ENCODE results near the gene EXOC4. TPM values are rescaled to one million over a fixed set of nuclear protein-coding genes. Genes with fewer than 3 reads are reported as not detected.

The EXOC4 gene
- total RNA-seq, 1 experiment from 2014 or later: 71.0 TPM

DNA sequence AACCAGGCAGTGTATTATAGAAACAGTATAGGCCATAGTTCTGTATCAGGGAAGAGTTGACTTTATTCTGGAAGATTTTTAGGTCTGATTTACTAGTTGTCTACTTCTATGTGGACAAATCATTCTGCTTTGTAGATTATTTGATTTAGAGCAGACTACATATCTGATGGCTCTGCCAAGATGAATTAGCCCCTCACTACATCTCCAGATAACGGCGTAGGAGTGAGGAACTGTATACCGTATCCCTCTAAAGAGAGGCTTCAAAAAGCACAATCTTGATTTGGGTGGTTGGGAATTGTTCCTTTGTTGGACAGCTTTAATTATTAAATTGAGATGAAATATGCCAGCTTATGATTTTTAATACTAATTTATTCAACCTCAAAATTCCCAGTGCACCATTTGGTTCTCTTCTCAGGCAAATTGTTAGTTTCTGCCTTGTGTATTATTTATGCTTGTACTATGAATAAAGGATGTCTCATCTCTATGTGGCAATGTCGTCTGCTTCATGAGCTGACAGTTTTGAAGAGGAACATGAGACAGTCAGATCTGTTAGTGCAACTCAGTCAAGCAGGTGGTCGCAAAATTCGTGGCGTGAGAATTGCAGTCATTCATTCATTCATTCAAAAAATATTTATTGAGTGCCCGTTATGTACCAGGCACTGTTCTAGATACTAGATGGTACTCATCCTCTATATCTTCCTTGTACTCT, 422.8 kb downstream of the EXOC4 start:
- Histone ChIP-seq H3K9me3 (ENCODE audit: control insufficient read depth, insufficient read depth, low read depth, low read length) (no peaks in the 10 kb centered on the region), H3K36me3 (ENCODE audit: control insufficient read depth, insufficient read depth, low read length) (no peaks in the 10 kb centered on the region), H3K4me1 (ENCODE audit: control insufficient read depth, insufficient read depth, low read length) (no peaks in the 10 kb centered on the region), H3K4me3 (ENCODE audit: low read depth in 2 of 2, low read length in 2 of 2) (no peak overlapping the region), H3K27me3 (ENCODE audit: control insufficient read depth, insufficient read depth, low read length) (no peaks in the 10 kb centered on the region), H3K27ac (ENCODE audit: low read length) (no peak overlapping the region)
- BruUV-seq (replicated peaks): no TSS peak
- in situ Hi-C loops (cut with HindIII; ENCODE audit: low pct_unique_long_range_greater_than_20kb, low sequenced_read_pairs): no loop called here
- TF ChIP-seq POLR2AphosphoS5 (IDR thresholded peaks at IDR 0.05; ENCODE audit: low read depth, low read length): no peak
- TF ChIP-seq, protein P1, sequence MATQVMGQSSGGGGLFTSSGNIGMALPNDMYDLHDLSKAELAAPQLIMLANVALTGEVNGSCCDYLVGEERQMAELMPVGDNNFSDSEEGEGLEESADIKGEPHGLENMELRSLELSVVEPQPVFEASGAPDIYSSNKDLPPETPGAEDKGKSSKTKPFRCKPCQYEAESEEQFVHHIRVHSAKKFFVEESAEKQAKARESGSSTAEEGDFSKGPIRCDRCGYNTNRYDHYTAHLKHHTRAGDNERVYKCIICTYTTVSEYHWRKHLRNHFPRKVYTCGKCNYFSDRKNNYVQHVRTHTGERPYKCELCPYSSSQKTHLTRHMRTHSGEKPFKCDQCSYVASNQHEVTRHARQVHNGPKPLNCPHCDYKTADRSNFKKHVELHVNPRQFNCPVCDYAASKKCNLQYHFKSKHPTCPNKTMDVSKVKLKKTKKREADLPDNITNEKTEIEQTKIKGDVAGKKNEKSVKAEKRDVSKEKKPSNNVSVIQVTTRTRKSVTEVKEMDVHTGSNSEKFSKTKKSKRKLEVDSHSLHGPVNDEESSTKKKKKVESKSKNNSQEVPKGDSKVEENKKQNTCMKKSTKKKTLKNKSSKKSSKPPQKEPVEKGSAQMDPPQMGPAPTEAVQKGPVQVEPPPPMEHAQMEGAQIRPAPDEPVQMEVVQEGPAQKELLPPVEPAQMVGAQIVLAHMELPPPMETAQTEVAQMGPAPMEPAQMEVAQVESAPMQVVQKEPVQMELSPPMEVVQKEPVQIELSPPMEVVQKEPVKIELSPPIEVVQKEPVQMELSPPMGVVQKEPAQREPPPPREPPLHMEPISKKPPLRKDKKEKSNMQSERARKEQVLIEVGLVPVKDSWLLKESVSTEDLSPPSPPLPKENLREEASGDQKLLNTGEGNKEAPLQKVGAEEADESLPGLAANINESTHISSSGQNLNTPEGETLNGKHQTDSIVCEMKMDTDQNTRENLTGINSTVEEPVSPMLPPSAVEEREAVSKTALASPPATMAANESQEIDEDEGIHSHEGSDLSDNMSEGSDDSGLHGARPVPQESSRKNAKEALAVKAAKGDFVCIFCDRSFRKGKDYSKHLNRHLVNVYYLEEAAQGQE (IDR thresholded peaks at IDR 0.05; ENCODE audit: insufficient read depth in 1 of 2, low read depth in 2 of 2, low read length in 1 of 2): no peak
- TF ChIP-seq, protein P2, sequence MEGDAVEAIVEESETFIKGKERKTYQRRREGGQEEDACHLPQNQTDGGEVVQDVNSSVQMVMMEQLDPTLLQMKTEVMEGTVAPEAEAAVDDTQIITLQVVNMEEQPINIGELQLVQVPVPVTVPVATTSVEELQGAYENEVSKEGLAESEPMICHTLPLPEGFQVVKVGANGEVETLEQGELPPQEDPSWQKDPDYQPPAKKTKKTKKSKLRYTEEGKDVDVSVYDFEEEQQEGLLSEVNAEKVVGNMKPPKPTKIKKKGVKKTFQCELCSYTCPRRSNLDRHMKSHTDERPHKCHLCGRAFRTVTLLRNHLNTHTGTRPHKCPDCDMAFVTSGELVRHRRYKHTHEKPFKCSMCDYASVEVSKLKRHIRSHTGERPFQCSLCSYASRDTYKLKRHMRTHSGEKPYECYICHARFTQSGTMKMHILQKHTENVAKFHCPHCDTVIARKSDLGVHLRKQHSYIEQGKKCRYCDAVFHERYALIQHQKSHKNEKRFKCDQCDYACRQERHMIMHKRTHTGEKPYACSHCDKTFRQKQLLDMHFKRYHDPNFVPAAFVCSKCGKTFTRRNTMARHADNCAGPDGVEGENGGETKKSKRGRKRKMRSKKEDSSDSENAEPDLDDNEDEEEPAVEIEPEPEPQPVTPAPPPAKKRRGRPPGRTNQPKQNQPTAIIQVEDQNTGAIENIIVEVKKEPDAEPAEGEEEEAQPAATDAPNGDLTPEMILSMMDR (IDR thresholded peaks at IDR 0.05): no peak
- TF ChIP-seq TCF7L2 (IDR thresholded peaks at IDR 0.05; ENCODE audit: low read depth, low read length): no peak
- no peak for TF ChIP-seq SIN3A (IDR thresholded peaks at IDR 0.05; ENCODE audit: borderline replicate concordance, insufficient read depth, low read depth, low read length)
- ATAC-seq: no peak
- ChIA-PET POLR2A (no interaction called here), CTCF (no interaction called here)
- intact Hi-C loops (cut with micrococcal nuclease; ENCODE audit: unreplicated experiment): no loop called here
- no peak for DNase-seq (ENCODE audit: low read depth, low spot score)

DNA sequence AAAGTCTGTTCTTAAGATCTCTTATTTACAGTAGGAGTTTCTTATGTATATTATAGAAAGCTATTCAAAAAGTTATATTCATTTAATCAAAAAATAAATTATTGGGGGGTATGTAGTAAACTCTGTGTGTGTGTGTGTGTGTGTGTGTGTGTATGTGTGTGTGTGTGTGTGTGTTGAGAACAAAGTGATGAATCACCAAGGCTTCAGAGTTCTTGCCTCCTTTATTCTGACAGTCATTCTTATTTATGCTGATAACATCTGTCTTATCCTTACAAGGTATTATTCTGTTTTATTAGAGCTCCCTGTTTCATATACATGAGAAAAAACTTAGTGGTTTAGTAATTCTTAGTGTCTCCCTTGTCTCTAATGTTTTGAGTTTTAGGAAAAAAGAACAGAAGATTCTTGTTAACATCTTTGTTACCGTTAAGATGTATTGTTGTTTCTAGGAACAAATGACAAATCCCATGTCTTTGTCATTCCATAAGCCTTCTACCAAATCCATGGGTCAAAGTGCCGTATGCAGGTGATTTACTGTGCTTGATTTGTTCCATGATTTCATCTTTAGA, 424.0 kb downstream of the EXOC4 start:
- CTCF ChIA-PET: no interaction called here
- DNase-seq (ENCODE audit: low read depth, low spot score) (no peak), ATAC-seq (no peak)
- intact Hi-C loops (cut with micrococcal nuclease; ENCODE audit: unreplicated experiment): no loop called here
- no peaks in the 10 kb centered on the region for H3K36me3 ChIP-seq (ENCODE audit: control insufficient read depth, insufficient read depth, low read length)
- no TSS peak for BruUV-seq (replicated peaks)
- H3K9me3 ChIP-seq (ENCODE audit: control insufficient read depth, insufficient read depth, low read depth, low read length): no peaks in the 10 kb centered on the region
- H3K27ac ChIP-seq (ENCODE audit: low read length): no peak overlapping the region
- no peaks in the 10 kb centered on the region for H3K4me1 ChIP-seq (ENCODE audit: control insufficient read depth, insufficient read depth, low read length)
- no peak overlapping the region for H3K4me3 ChIP-seq (ENCODE audit: low read depth in 2 of 2, low read length in 2 of 2)
- in situ Hi-C loops (cut with HindIII; ENCODE audit: low pct_unique_long_range_greater_than_20kb, low sequenced_read_pairs): no loop called here
- no peaks in the 10 kb centered on the region for H3K27me3 ChIP-seq (ENCODE audit: control insufficient read depth, insufficient read depth, low read length)
- no peak for TF ChIP-seq POLR2AphosphoS5 (IDR thresholded peaks at IDR 0.05; ENCODE audit: low read depth, low read length)
- POLR2A ChIA-PET: interaction anchor here (0.7 kb wide), 1 partner anchor 65 kb away, joined by 6 read pairs; no protein-coding TSS in a partner anchor

DNA sequence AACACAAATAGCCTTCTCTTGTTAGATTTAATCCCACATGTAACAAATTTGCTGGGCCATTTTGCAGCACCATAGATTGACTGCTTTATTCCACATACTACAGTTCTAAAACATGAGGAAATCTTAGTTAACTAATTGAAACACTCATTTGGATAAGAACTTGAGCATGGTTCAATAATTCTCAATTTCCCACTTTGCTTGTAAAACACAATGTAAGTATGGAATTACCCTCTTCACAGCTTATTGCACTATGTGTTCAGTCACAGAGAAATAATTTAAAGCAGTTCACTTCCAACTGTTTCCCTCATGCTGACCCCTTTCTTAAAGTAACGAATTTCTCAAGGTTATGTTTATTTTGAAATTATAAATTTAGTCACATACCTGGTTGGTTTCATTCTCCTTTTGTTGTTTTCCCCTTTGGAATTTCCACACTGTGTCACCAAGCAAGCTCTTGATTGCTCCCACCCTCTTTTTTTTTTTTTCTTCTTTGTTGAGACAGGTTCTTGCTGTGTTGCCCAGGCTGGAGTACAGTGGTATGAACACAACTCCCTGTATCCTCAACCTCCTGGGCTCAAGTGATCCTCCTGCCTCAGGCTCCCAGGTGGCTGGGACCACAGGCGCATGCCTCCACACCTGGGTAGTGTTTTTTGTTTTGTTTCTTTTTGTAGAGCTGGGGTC, 425.4 kb downstream of the EXOC4 start:
- BruUV-seq (replicated peaks): no TSS peak
- H3K27ac ChIP-seq (ENCODE audit: low read length): no peak overlapping the region
- no peaks in the 10 kb centered on the region for H3K9me3 ChIP-seq (ENCODE audit: control insufficient read depth, insufficient read depth, low read depth, low read length)
- POLR2A ChIA-PET: no interaction called here
- DNase-seq (ENCODE audit: low read depth, low spot score) (no peak), ATAC-seq (no peak)
- H3K36me3 ChIP-seq (ENCODE audit: control insufficient read depth, insufficient read depth, low read length): no peaks in the 10 kb centered on the region
- CTCF ChIA-PET: no interaction called here
- TF ChIP-seq, protein P2 (IDR thresholded peaks at IDR 0.05): no peak
- TF ChIP-seq SIN3A (IDR thresholded peaks at IDR 0.05; ENCODE audit: borderline replicate concordance, insufficient read depth, low read depth, low read length) (no peak), POLR2AphosphoS5 (IDR thresholded peaks at IDR 0.05; ENCODE audit: low read depth, low read length) (no peak), TCF7L2 (IDR thresholded peaks at IDR 0.05; ENCODE audit: low read depth, low read length) (no peak)
- TF ChIP-seq, protein P1 (IDR thresholded peaks at IDR 0.05; ENCODE audit: insufficient read depth in 1 of 2, low read depth in 2 of 2, low read length in 1 of 2): no peak
- no peak overlapping the region for H3K4me3 ChIP-seq (ENCODE audit: low read depth in 2 of 2, low read length in 2 of 2)
- intact Hi-C loops (cut with micrococcal nuclease; ENCODE audit: unreplicated experiment): no loop called here
- in situ Hi-C loops (cut with HindIII; ENCODE audit: low pct_unique_long_range_greater_than_20kb, low sequenced_read_pairs): no loop called here
- H3K27me3 ChIP-seq (ENCODE audit: control insufficient read depth, insufficient read depth, low read length): no peaks in the 10 kb centered on the region
- no peaks in the 10 kb centered on the region for H3K4me1 ChIP-seq (ENCODE audit: control insufficient read depth, insufficient read depth, low read length)

Measured in Panc1 (cell line).